CD4-positive, alpha-beta T cell treated with Interleukin-12 subunit alpha and Interleukin-12 subunit beta, for 1 hour (primary cell): ENCODE measurements around the gene ITPA.
A peak's percentile ranks its signal among the peaks of the same experiment; 100 is the strongest.
"Not testable (repeated sequence)": the region's sequence is repeated elsewhere in the genome, so short reads cannot be mapped to it uniquely, and the experiment has no call there.

Experiments used
- DNase-seq: peaks from one replicate; pipeline ENCODE4 v3.0.0-alpha.2; 2020

Gene ITPA

DNA sequence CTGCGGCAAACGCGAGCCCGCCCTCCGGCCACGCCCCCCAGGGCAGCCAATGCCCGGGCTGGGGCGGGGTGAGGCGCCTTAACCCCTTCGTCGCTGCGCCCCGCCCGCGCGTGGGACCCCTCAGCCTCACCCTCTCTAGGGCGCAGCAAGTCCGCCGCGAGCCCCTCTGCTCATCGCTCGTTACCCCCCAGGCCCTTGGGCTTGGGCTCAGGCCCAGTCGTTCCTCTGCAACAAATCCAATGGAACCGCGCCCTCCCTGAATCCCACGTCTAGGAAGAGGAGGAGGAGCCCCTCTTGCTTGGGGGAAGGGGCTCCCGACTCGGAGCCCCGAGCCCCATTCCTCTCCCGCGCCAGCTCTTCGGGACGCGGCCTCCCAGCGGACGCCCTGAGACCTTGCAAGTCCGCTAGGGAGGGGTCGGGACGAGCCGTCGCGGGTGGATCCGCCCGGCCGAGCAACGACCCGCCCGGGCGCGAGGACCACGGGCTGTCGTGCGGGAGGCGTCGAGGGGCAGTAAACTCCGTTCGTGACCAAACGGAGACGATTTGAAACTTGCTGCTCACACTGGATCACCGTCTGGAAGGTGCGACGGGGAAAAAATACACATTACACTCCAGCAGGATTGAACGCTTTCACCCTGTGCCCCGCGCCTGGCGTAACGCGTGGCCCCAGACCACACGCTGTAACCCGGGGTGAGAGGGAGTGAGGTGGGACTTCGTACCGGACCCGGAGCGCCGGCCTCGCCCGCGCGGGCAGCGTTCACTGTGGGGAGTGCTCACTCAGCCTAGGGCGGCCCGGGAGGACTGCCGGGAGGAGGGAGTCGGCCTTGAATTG, 35.5 kb upstream of the ITPA start:
- peak; percentile 92 for DNase-seq

DNA sequence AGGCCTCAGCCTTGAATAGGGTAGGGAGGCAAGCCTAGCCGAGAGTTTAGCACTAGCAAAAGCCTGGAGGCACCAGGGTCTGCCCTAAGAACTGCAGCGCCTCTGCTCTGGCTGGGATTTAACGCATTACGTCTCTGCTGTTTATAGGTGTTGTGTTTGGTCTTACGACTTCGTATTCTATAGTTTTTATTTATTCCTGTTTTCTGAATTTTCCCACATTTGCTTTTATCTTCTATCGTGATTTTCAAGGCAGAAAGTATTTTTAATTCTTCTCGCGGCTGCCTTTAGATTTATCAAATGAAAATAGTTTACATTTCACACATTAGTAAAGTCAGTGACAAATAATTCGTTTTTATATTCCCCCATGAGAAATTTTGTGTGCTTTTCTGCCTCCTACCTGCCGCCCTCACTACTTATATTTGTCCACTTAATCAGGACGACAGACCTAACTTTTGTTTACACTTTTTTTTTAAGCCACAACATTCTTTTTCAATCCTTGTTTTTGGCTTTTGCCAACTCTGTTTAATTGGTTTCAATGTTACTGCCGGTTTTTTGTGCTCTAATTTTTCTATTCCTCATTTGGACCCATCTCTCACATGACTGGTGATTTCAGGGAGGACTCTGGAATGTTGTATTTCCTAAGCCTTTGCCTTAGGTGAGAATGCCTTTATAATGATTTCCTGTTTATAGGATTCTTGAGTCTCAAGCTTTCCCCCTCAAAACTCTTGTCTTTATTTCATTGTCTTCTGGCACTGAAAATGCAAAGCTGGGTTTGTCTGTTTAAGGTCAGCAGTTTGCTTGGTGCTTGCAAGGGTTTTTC, 34.6 kb upstream of the ITPA start:
- DNase-seq, result no peak

DNA sequence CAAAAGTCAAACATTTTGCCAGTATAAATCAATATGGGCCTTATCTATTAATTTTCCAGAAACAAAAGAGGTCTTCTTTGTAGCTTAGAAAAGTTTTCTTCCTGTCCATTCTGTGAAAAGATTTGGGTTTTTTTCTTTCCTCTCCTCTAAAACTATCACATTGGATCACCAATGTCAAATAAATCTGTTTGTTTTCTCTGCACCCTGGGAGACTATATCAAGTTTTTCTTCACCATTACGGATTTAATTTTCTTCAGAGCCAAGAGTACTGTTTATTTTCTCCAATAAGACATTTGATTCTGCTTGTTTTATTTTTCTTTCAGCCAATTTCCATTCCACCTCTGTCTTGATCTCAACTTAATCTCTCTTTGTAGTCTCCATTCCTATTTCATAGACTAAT, 34.0 kb upstream of the ITPA start:
- no peak for DNase-seq

DNA sequence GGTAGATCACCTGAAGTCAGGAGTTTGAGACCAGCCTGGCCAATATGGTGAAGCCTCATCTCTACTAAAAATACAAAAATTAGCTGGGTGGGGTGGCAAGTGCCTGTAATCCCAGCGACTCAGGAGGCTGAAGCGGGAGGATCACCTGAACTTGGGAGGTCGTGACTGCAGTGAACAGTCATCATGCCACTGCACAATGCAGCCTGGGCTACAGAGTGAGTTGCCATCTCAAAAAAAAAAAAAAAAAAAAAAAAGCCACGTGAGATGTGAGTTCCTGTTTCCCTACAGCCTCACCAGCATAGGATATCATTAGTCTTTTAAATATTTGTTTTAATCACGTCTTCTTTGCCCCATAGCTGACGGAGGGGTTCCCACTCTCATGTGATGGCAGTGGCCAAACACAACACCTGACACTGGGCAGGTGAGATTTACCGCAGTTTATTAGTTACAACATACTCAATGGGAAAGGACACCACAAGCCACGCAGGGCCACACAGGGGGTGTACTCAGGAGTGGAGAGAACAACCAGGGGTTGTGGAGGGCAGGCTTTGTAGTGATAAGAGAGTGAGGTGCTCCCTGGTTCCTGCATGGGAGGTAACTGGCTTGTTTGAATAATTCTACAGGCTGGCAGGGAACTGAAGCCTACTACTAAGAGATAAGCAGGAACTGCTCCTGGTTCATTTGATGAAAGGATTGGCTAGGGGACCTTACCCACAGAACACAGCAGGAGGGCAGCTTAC, 31.4 kb upstream of the ITPA start:
- DNase-seq, result no peak

DNA sequence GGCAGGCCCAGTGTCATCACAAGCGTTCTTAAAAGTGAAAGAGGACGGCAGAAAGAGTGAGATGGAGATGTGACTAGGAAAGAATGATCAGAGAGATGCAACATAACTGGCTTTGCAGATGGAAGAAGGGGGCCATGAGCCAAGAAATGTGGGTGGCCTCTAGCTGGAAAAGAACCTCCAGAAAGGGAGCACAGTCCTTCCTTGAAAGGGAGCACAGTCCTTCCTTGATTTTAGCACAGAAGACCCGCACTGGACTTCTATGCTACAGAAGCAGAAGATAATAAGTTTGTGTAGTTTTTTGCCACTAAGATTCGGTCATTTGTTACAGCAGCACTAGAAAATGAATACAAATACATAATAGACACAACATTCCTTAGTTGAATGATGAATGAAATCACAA, 29.0 kb upstream of the ITPA start:
- DNase-seq, result no peak

DNA sequence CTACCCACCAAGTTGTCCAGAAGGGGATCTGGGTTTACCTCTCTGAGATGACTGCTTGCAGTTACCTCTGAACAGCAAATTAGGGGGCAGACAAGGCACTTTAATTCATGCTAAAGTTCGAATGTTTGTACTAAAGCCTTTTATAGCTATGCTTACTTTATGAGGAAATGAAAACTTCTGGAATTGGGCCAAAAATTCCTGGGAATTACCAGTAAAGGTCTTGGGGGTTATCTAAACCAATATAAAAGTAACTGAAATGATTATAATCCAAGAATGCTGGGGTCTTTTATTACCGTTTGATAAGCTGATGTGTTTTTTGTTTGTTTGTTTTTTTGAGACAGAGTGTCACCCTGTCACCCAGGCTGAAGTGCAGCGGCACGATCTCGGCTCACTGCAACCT, 28.0 kb upstream of the ITPA start:
- no peak for DNase-seq

DNA sequence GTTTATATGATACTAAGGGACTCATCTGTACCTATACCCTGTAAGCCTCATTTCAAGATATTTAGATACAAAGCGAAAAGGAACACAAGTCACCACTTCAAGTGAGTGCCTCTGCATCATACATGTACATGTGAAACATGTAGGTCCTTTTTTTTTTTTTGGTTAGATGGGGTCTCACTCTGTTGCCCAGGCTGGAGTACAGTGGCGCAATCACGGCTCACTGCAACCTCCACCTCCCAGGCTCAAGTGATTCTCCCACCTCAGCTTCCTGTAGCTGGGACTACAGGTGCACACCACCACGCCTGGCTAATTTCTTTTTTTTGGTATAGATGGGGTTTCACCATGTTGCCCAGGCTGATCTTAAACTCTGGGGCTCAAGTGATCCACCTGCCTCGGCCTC, 26.9 kb upstream of the ITPA start:
- DNase-seq, result not testable (repeated sequence)

DNA sequence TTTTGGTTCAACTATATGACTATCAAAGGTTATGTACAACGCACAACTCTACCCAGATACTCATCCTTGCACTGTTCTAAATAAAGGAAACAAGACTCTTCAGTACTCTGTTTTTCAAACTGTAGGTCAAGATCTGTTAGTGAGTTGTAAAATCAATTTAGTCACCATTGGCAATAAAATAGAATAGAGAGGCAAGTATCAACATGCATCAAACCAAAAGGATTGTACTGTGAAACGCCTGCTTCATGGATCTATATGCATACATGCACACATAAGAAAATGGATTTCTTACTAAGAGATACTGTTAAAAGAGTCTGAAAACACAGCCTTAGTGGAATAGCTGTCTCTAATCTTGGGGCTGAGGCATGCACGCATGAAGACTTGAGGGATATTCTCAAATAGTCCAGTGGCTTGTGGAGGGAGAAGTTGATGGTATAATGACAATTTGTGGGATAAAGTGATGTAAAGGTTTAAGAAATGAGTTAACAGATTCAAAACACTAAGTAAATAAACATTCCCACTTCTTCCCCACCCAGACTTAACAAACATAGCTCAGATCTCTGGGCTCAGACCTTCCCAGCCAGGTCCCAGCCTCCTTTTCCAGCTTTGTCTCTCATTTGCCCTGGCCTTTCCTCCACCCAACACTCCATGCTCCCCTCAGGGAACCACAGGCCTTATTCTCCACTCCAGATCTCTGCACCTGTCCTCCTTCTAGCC, 25.2 kb upstream of the ITPA start:
- no peak for DNase-seq

DNA sequence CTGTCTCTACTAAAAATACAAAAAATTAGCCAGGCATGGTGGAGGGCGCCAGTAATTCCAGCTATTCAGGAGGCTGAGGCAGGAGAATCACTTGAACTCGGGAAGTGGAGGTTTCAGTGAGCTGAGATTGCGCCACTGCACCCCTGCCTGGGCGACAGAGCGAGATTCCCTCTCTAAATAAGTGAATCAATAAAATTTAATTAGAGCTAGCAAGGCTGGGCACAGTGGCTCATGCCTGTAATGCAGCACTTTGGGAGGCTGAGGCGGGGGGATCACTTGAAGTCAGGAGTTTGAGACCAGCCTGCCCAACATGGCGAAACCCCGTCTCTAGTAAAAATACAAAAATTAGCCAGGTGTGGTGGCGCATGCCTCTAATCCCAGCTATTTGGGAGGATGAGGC, 21.4 kb upstream of the ITPA start:
- DNase-seq, result not testable (repeated sequence)

DNA sequence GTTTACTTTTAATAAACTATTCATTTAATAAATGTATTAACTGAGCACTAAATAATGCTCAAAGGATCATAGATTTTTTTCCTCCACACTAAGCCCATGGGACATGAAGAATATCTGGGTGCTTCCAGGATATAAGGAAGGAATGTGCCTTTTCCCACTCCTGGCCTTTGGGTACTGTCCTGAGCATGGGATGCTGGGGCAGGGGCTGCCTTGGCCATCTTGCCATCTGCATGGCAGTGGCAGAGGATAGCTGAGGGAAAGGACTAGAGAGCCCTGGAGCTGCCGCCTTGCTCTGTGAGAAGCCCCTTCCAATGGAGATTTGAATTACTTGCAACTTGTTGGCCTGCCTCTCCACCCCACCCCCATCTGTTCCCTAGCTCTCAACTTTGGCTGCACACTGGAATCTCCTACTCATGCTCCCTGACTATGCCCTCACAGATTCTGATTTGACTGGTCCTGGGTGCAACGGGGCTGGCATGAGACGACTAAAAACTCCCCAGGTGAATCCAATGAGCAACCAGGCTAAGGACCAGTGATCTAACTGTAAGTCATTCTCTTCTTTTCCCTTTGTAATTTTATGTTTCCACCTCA, 20.4 kb upstream of the ITPA start:
- no peak for DNase-seq

DNA sequence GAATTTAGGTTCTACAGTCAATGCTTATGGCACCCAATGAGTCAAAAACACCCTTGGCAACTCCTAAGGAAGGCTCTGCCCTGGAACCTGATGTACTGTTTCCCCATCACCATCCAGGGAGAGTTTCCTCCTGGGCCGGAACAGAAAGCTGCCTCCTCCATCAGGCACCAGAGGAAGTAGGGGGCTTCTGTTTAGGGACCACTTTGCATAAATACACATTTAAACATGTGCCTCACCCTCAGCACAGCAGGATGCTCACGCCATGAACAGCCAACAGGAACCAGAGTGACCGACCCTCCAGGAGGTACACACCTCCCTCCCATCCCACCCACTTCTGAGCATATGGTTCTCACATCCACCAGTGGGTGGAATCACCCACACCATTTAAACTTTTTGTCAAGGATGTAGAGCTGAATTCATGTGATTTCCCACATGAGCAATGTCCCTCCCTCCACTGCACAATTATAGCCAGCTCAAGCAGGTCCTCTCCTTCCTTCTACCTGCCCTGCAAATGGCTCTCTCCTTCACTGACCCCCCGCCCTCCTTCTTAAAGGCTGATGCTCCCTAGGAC, 19.7 kb upstream of the ITPA start:
- DNase-seq, result no peak

DNA sequence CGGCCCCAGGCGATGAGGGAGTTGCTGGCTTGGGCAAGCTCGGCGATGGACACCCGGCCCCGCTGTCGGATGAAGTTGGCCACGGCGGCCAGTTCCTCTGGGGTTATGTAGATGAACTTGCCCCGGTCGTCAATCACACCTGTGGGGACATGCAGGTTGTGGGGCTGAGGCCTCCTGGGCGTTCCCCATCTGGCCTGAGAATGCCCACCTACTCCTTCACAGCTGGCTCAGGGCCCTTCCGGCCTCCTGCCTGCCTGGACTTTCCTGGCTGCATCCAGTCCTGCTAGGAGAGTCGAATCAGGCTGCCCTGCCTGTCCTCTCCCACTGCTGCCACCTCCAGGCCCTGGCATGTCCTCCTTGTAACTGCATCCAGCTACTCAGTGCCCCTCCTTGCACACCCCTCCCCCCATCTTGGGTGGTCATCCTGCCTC, 18.6 kb upstream of the ITPA start:
- DNase-seq, result no peak

DNA sequence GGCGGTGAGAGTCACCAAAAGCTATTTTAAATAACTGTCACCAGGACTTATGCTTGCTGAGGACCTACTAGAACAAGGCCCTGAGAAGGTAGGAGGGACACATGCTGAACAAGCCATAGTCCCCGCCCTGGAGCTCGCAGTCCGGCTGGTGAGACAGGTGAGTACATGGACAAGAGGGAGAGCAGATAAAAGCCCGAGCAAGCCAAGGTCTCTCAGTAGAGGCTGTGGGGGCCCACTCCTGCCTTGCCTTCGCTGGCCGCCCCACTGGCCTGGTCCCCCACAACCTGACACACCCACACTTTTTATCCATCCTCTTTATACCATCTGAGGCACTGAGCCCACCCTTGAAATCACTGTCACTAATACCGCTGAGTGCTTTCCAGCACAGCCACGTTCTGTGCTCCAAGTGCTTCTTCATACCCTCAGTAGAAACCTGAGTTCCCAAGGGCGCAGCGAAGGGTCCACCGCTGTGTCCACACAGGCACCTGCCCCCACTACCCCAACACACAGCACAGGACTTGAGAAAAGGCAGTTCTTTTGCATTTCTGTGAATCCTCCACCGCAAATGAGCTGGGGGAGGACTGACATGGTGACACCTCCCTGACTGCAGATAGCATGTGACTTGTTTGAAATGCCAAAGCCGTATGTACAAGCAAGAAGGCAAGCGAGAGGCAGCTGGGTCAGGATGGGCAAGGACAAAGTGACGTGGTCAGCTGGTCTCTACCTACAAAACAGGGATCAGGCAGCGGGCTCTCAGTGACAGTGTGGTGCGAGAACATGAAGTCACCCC, 16.9 kb upstream of the ITPA start:
- DNase-seq, result no peak

DNA sequence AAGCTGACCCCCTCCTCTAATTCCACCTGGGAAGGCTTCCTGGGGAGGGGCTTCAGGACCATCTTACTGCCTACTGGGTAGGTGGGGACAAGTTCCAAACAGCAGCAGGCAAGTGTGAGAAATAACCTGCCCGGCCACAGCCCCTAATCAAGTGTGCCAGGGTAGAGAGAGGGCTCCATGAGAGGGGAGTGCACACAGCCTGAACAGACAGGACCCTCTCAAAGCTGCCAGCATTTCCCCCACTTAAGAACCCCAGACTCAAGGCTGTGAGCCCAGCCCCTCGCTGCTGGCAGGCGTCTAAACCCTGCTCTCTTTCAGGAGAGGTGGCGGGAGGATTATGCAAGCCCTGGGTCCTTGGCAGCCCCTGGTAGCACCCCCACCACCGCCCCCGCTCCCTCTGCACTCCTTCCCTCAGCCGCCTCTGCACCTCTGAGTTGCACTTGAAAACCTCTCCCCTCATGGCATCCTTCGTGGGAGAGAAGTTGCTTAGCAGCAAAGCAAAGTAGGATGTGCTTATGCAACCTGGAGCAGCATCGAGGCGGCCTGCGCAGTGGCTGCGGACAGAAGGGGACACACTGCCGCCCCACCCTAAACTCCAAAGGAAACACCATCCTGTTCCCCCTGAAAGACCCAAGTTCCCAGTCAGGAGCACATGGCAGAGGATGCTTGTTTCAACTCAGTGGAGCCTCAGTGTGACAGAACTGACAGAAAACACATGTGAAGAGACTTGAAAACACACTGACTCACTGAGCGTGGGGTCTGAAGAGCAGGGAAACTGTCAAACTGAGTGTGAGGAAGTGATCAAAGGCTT, 15.3 kb upstream of the ITPA start:
- no peak for DNase-seq

DNA sequence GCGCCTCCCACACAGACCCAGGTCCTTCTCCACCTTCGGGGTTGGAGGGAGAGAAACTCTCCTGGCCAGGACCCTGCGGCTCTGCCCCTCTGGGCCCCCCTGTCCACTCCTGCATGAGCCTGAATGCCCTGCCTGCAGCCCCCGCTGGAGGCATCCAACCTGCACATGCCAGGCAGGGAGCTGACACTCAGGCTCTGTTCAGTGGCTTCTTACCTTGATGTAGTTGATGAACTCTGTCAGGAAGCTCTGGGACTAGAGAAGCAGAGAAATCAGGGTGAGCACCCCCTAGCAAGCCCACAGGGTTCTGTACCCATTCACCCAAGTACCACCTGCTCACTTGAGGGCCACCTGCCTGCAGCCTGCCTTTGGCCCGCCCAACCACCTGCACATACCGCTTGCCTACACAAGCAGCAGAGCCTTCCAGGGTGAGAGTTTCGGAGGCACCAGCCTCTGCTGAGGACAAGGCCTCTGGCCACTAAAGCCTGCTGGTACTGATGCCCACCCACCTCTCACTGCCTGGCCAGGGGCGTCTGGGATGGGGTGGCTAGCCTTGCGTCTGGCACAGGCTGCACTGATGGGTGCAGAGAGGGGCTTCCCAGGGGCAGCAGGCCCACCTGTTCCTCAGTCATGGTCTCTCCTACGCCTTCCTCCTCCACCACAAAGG, 14.5 kb upstream of the ITPA start:
- no peak for DNase-seq

DNA sequence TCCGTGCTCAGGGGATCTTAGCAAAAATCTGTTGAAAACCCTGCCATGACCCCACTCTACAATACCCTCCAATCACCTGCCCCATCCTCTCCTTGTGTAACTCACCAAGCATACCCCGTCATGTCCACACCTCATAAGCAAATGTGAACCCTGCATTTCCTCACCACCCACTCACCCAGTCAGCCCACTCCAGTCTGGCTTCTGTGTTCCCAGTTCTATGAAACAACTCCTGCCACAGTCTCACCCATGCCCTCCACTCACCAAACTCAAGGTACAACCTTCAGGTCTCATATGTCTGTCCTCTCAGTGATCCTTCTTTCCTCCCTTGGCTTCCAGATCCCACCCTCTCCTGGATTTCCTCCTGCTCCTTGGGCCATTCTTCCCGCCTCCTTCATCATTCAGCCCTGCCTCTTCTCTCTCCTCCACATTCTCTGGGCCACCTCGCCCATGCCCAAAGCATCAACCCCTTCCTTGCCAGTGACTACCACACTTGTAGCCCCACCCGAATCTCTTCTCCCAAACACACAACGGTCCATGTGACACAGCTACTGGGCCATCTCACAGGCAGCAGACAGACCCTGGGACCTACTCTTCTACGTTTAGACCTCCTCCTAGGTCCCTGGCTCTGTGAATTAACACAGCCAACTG, 13.6 kb upstream of the ITPA start:
- DNase-seq, result no peak

DNA sequence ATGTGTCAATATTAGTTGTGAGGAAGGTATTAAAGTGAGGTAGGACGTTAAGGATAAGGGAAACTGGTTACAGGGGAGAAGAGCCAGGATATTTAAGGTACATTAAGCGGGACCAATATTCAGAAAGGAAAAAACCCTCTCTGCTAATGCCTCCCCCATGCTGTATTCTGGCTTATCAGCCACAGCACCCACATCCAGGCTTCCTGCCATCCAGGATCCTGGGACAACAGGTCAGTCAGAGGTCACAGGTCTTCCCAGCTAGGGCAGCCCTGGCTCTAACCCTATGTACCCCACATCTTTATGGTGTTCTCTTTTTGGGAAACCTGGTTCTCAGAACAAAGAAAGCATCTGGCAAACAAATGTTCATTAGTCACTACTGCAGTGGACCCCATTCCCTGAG, 10.1 kb upstream of the ITPA start:
- DNase-seq, result no peak

DNA sequence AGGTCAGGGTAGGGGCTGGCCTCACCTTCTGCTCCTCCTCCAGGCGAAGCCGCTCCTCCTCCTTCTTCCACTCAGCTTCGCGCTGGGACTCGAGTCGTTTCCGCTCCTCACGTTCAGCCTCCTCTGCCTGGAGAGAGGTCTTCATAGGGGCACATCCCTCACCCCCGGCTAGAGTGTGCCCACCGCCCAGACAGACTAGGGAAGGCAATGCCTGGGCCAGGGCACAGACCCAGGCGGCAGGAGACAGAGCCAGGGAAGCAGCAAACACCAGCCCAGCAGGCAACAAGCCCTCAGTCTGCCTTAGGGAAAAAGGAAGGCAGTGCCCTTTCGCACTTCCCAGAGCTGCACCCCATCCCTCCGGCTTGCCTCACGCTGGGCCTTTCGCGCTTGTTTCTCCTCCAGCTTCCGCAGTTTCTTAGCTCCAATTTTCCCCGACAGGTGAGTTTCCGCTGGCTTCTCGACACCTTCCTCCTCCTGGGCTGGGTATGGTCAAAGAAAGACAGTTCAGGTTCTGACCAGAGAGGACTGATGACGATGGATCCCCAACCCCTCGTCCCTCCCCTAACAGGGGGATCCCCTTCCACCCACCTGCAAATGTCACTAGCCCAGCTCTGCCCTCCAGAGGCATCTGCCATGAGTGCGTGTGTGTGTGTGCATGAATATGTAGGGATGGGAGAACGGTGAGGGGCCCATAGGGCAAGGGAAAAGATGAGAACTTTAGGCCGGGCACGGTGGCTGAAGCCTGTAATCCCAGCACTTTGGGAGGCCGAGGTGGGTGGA, 9.1 kb upstream of the ITPA start:
- DNase-seq, result no peak

DNA sequence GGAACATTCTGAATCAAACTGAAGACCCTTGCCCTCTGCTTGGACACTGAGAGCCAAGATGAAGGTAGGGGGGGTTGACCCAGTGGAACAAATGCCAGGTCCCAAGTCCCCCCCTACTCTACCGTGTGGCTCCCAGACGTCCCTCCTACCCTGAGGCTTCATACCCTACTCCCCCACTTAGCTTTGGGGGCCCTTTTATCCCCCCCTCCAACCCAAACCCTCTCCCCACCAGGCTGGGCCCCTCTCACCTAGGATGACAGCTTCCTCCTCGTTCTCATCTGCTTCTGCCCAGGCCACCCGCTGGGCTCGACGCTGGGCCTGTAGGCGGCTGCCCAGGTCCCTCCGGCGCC, 6.4 kb upstream of the ITPA start:
- DNase-seq, result no peak
